Vein endothelial cell (primary cell): Measurements from ENCODE around the gene CFAP45. TPM values are rescaled to one million over a fixed set of nuclear protein-coding genes. Genes with fewer than 3 reads are reported as not detected.

Experiments
- small RNA-seq: library from RNA; depleted of rRNA; stranded (forward); fragments of <200 nt; gene quantifications from one replicate; pipeline ENCODE3, GENCODE V24; 2012
- total RNA-seq: library from RNA; depleted of rRNA; stranded (reverse); fragments of >200 nt; gene quantifications from 2 replicates; pipeline ENCODE4 v1.2.3, GENCODE V29; 2012

CFAP45 gene
- total RNA-seq, result 0.65 and 1.5 TPM in 2 replicates

GRCh38 chr1:159900086-159900680, at the start of gene CFAP45:
CFAP45 (minus strand) TSS chr1:159900165; CDS start chr1:159900098, 67 bp downstream.

GRCh38 chr1:159945483-159946241, 45.7 kb upstream of the CFAP45 start, which contains the start of gene IGSF9:
IGSF9 (minus strand) TSS chr1:159945613; CDS start chr1:159943454, 2,159 bp downstream.

DNA sequence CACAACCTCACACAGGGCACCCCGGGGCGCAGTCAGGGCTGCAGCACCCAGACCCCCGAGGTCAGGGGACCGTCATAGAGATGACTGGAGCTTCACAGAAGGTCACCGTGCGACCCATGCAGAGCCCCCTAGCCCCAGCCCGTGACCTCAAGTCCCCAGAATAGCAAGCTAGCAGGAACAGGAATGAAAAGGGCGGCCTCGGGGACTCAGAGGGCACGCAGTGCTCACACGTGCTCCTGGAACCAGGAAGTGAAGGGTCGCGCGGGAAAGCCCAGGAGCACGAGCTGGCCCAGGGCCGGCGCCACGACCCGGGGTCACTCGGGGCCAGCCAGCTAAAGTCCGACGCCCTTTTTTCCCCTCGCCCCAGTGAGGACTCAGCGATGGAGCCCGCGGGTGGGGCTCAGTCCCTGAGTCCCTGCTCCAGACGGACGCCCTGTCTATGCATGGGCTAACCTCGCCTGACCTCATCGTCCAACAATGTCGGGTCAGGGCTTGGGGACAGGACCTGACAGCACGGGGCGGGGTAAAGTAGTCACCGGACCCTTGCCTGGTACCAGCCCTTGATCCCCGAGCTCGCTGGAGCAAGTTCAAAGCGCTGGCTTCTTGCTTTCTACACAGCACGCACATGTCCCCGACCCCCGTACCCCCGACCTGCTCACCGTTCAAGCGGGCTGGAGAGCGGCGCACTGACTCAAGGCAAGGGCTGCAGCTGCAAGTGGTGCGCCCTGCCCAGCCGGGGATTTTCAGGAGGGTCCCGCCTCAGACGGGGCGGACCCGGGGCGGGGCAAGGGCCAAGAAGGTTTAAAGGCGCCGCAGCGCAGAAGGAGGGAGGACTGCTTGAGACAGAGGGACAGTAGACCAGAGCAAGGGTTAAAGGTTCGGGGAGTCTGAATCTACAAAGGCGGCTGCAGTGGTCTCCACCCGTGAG, 25.1 kb upstream of the CFAP45 start, which contains the start of gene TAGLN2:
Gene TAGLN2 (minus strand): TSS at position 717 of the 928 bp plus-strand sequence. CDS start 4,998 bp downstream, outside the sequence.

GRCh38 chr1:159862557-159862956, 37.4 kb downstream of the CFAP45 start, which contains the start of gene VSIG8:
VSIG8 (minus strand) TSS chr1:159862657; CDS start chr1:159862521, 136 bp downstream.

GRCh38 chr1:159826441-159827101, 73.4 kb downstream of the CFAP45 start, which contains the start of gene SLAMF8:
SLAMF8 (plus strand) TSS chr1:159826873; CDS start chr1:159826899, 26 bp downstream.

Small RNA genes within 50 kb of the gene (small RNA-seq; reads per million reads assigned to genes)
- gene MIR4259 (not detected), gene RF00570 (not detected)

Other genes with a start within 250 kb of the CFAP45 start
- 0.10 TPM in 1 of 2 replicates, not detected in the other for gene CRP, start 185.6 kb downstream of the CFAP45 start, total RNA-seq
- 49.9 and 63.4 TPM in 2 replicates for gene DUSP23, start 119.2 kb downstream of the CFAP45 start, total RNA-seq
- not detected in 2 replicates for gene FCRL6, start 97.8 kb downstream of the CFAP45 start, total RNA-seq
- gene SLAMF8, start 73.3 kb downstream of the CFAP45 start, total RNA-seq, result not detected in 2 replicates
- not detected in 2 replicates for gene VSIG8, start 37.5 kb downstream of the CFAP45 start, total RNA-seq
- gene TAGLN2, start 25.3 kb upstream of the CFAP45 start, total RNA-seq, result 403 and 470 TPM in 2 replicates
- gene IGSF9, start 45.4 kb upstream of the CFAP45 start, total RNA-seq, result not detected in 2 replicates
- not detected in 2 replicates for gene SLAMF9, start 54.1 kb upstream of the CFAP45 start, total RNA-seq
- 4.6 and 5.6 TPM in 2 replicates for gene PIGM, start 131.8 kb upstream of the CFAP45 start, total RNA-seq
- not detected in 2 replicates for gene KCNJ10, start 170.0 kb upstream of the CFAP45 start, total RNA-seq
- not detected in 2 replicates for gene KCNJ9, start 181.4 kb upstream of the CFAP45 start, total RNA-seq
- gene IGSF8, start 198.5 kb upstream of the CFAP45 start, total RNA-seq, result 7.6 and 7.8 TPM in 2 replicates
- gene ATP1A2, start 215.6 kb upstream of the CFAP45 start, total RNA-seq, result not detected in 2 replicates